SK-N-MC (cell line): ENCODE data around the gene SGSH.

ENCODE experiments used
- EZH2 ChIP-seq: fragments of 200-600 bp; sonication (generic); IDR thresholded peaks from one replicate; pipeline ENCODE4 v1.6.1; 2017; ENCODE audit warnings: antibody characterized with exemption
- FOXP2 ChIP-seq: optimal IDR thresholded peaks from 2 replicates; pipeline ENCODE3; 2011; ENCODE audit warnings: mild to moderate bottlenecking, moderate library complexity; ENCODE audit not compliant: insufficient read depth; ENCODE audit errors: extremely low read length, control extremely low read depth
- POLR2AphosphoS5 ChIP-seq: IDR thresholded peaks from 2 replicates; pipeline ENCODE4 v1.6.1; 2012; ENCODE audit warnings: mild to moderate bottlenecking, low read depth, low read length, borderline replicate concordance

GRCh38 chr17:80260791-80261158, 40.6 kb upstream of the SGSH start, which contains the start of gene RNF213:
- TF ChIP-seq POLR2AphosphoS5, result no peak
- no peak for TF ChIP-seq EZH2
- no peak for TF ChIP-seq FOXP2
